IMR-90 (cell line): Measurements from ENCODE around the gene ACADL. TPM values are rescaled to one million over a fixed set of nuclear protein-coding genes. Genes with fewer than 3 reads are reported as not detected.

Experiments
- ATAC-seq: fragments of 200-7000 bp; cut with Tn5 transposase; 2 replicates; pipeline ENCODE4 v1.9.1; 2020; ENCODE audit warnings: low read depth, mild to moderate bottlenecking, moderate library complexity
- BruUV-seq: library from RNA; stranded (reverse); fragments of 400-500 nt; replicated peaks from 2 replicates; lab custom pipeline; 2021; lab: Mats Ljungman, UMichigan
- CTCF ChIA-PET: fragments of 300-600 bp; formaldehyde crosslinking; extraction: SDS; loops from one replicate; lab custom pipeline; 2021; ENCODE audit warnings: antibody characterized with exemption; lab: Yijun Ruan, JAX
- POLR2A ChIA-PET: fragments of 300-600 bp; sonication (Branson Sonifier 250); formaldehyde crosslinking; loops from one replicate; lab custom pipeline; 2022; ENCODE audit warnings: antibody characterized with exemption; ENCODE audit not compliant: unreplicated experiment; lab: Charles Lee
- DNase-seq: peaks from one replicate; pipeline ENCODE4 v3.0.0; 2013
- H2AFZ ChIP-seq: replicated peaks from 2 replicates; pipeline ENCODE3; 2013; ENCODE audit warnings: low read length, mild to moderate bottlenecking; ENCODE audit not compliant: poor library complexity
- H2AK5ac ChIP-seq: 2 replicates; pipeline ENCODE4 v1.6.1; 2013; ENCODE audit warnings: low read depth, low read length, inconsistent platforms
- H2AK9ac ChIP-seq: replicated peaks from 2 replicates; pipeline ENCODE3; 2013; ENCODE audit warnings: mild to moderate bottlenecking, low read depth, low read length, moderate library complexity; ENCODE audit not compliant: poor library complexity
- H2BK120ac ChIP-seq: 2 replicates; pipeline ENCODE4 v1.6.1; 2013; ENCODE audit warnings: low read depth, low read length, inconsistent platforms
- H2BK15ac ChIP-seq: 3 replicates; pipeline ENCODE4 v1.6.1; 2013; ENCODE audit warnings: low read depth, low read length, inconsistent platforms
- H2BK20ac ChIP-seq: 2 replicates; pipeline ENCODE4 v1.6.1; 2013; ENCODE audit warnings: low read depth, mild to moderate bottlenecking, inconsistent platforms, low read length, moderate library complexity
- H2BK5ac ChIP-seq: 2 replicates; pipeline ENCODE4 v1.6.1; 2013; ENCODE audit warnings: mild to moderate bottlenecking, low read depth, low read length, inconsistent platforms; ENCODE audit not compliant: poor library complexity, severe bottlenecking
- H3K14ac ChIP-seq: replicated peaks from 2 replicates; pipeline ENCODE4 v1.6.1; 2013; ENCODE audit warnings: low read depth, low read length, inconsistent platforms
- H3K18ac ChIP-seq: 2 replicates; pipeline ENCODE4 v1.6.1; 2013; ENCODE audit warnings: low read depth, low read length, control low read depth
- H3K23ac ChIP-seq: 2 replicates; pipeline ENCODE4 v1.6.1; 2013; ENCODE audit warnings: low read depth, low read length, inconsistent platforms
- H3K27ac ChIP-seq: 2 replicates; pipeline ENCODE4 v1.5.1; 2013; ENCODE audit warnings: mild to moderate bottlenecking, control low read depth, low read length; ENCODE audit not compliant: insufficient read depth
- H3K27me3 ChIP-seq: 2 replicates; pipeline ENCODE4 v1.6.1; 2013; ENCODE audit warnings: low read length; ENCODE audit not compliant: control insufficient read depth, insufficient read depth
- H3K36me3 ChIP-seq: 2 replicates; pipeline ENCODE4 v1.6.1; 2013; ENCODE audit warnings: low read length, mixed read lengths; ENCODE audit not compliant: control insufficient read depth, insufficient read depth
- H3K4ac ChIP-seq: 2 replicates; pipeline ENCODE4 v1.6.1; 2013; ENCODE audit warnings: low read depth, low read length, inconsistent platforms
- H3K4me1 ChIP-seq: 2 replicates; pipeline ENCODE4 v1.6.1; 2013; ENCODE audit warnings: low read length, mixed read lengths; ENCODE audit not compliant: control insufficient read depth, insufficient read depth
- H3K4me2 ChIP-seq: 2 replicates; pipeline ENCODE4 v1.6.1; 2013; ENCODE audit warnings: low read depth, mild to moderate bottlenecking, control low read depth, low read length, moderate library complexity
- H3K4me3 ChIP-seq: 2 replicates; pipeline ENCODE4 v1.5.1; 2013; ENCODE audit warnings: low read depth, mild to moderate bottlenecking, control low read depth, low read length, moderate library complexity; ENCODE audit not compliant: insufficient read depth
- H3K56ac ChIP-seq: 2 replicates; pipeline ENCODE4 v1.6.1; 2013; ENCODE audit warnings: low read length, inconsistent platforms; ENCODE audit not compliant: insufficient read depth; ENCODE audit errors: extremely low read depth
- H3K79me1 ChIP-seq, 2 experiments: 2 replicates each; pipeline ENCODE4 v1.6.1; 2013; ENCODE audit warnings: low read length in 2 of 2, inconsistent platforms in 1 of 2, low read depth in 1 of 2
- H3K9ac ChIP-seq: 2 replicates; pipeline ENCODE4 v1.6.1; 2013; ENCODE audit warnings: low read depth, low read length, control low read depth
- H3K9me1 ChIP-seq: 2 replicates; pipeline ENCODE4 v1.6.1; 2013; ENCODE audit warnings: low read length, inconsistent platforms; ENCODE audit not compliant: insufficient read depth
- H3K9me3 ChIP-seq: 2 replicates; pipeline ENCODE4 v1.6.1; 2013; ENCODE audit warnings: low read length; ENCODE audit not compliant: control insufficient read depth, insufficient read depth
- H4K20me1 ChIP-seq: 2 replicates; pipeline ENCODE4 v1.6.1; 2013; ENCODE audit warnings: low read length, inconsistent platforms; ENCODE audit not compliant: insufficient read depth
- H4K5ac ChIP-seq: 2 replicates; pipeline ENCODE4 v1.6.1; 2013; ENCODE audit warnings: mild to moderate bottlenecking, low read depth, low read length, control low read depth
- H4K8ac ChIP-seq, 2 experiments: 2 replicates each; pipeline ENCODE4 v1.6.1; 2013; ENCODE audit warnings: low read depth in 2 of 2, low read length in 2 of 2, control low read depth in 1 of 2, inconsistent platforms in 1 of 2
- H4K91ac ChIP-seq: 2 replicates; pipeline ENCODE4 v1.6.1; 2013; ENCODE audit warnings: low read depth, low read length, inconsistent platforms; ENCODE audit not compliant: insufficient read depth
- BHLHE40 ChIP-seq: fragments of 150-350 bp; IDR thresholded peaks from 2 replicates; pipeline ENCODE4 v1.6.1; 2016; ENCODE audit warnings: mild to moderate bottlenecking, low read depth, low read length
- CTCF ChIP-seq: conservative IDR thresholded peaks from 2 replicates; pipeline ENCODE4 v1.5.1; 2012; ENCODE audit warnings: mild to moderate bottlenecking, low read depth, low read length, improper control_type of control experiment
- ELK1 ChIP-seq: fragments of 150-350 bp; IDR thresholded peaks from 2 replicates; pipeline ENCODE4 v1.6.1; 2016; ENCODE audit warnings: low read depth, mild to moderate bottlenecking, low read length, moderate library complexity, borderline replicate concordance
- MAFK ChIP-seq: IDR thresholded peaks from 2 replicates; pipeline ENCODE4 v1.6.1; 2012; ENCODE audit warnings: low read depth, low read length, improper control_type of control experiment
- MAZ ChIP-seq: IDR thresholded peaks from 2 replicates; pipeline ENCODE4 v1.6.1; 2012; ENCODE audit warnings: low read depth, mild to moderate bottlenecking, low read length, improper control_type of control experiment, moderate library complexity, borderline replicate concordance
- USF2 ChIP-seq: fragments of 150-350 bp; IDR thresholded peaks from 2 replicates; pipeline ENCODE4 v1.6.1; 2017; ENCODE audit warnings: mild to moderate bottlenecking, antibody characterized with exemption, low read length, low read depth
- WGBS, 2 experiments: methylation state at CpG; one replicate each; pipeline versions ENCODE4 v1.1.5 to v1.1.7; 2013; ENCODE audit warnings: missing lambda C conversion rate in 2 of 2; ENCODE audit not compliant: insufficient read length in 1 of 2; ENCODE audit errors: extremely low coverage in 2 of 2; 5-methylcytosine and 5-hydroxymethylcytosine counted together
- dilution Hi-C: fragments of 300-500 bp; cut with HindIII; formaldehyde crosslinking; loops from one replicate; pipeline ENCODE4 v1.14.3; 2018; ENCODE audit warnings: low sequenced_read_pairs; ENCODE audit not compliant: unreplicated experiment
- in situ Hi-C: fragments of 300-500 bp; cut with MboI; formaldehyde crosslinking; loops from 3 replicates; pipeline ENCODE4 v1.14.3; 2019; ENCODE audit warnings: low sequenced_read_pairs, inconsistent platforms, mixed read lengths
- intact Hi-C: fragments of 100-400 bp; cut with micrococcal nuclease; formaldehyde crosslinking; loops from 2 replicates; pipeline ENCODE4 v1.10.0; 2022
- polyA plus RNA-seq, 3 experiments: library from polyadenylated mRNA; depleted of rRNA; stranded (reverse); fragments of >200 nt; gene quantifications; 2 replicates each; pipeline ENCODE4 v1.2.3, GENCODE V29; 2012; ENCODE audit warnings: low replicate concordance in 1 of 3
- total RNA-seq: library from RNA; depleted of rRNA; stranded (reverse); fragments of >200 nt; gene quantifications from 2 replicates; pipeline ENCODE4 v1.2.3, GENCODE V29; 2012

ACADL gene
- total and polyA plus RNA-seq, 2 of the 4 experiments (the other 2 are of a cell fraction), result not detected

GRCh38 chr2:210267698-210268097 is 42.5 kb upstream of the ACADL start:
- Histone ChIP-seq H3K14ac (no peak overlapping the region), H3K79me1 (no peaks in the 10 kb centered on the region), H3K9me3 (no peaks in the 10 kb centered on the region), H2BK15ac (no peak overlapping the region), H3K4me3 (no peak overlapping the region), H3K36me3 (no peaks in the 10 kb centered on the region), H3K4ac (no peak overlapping the region), H3K27ac (no peak overlapping the region), H3K9me1 (no peaks in the 10 kb centered on the region), H2AK9ac (no peak overlapping the region), H2AFZ (no peak overlapping the region), H4K8ac (no peak overlapping the region), H3K9ac (no peak overlapping the region), H4K5ac (no peak overlapping the region), H3K18ac (no peak overlapping the region), H3K4me1 (no peaks in the 10 kb centered on the region), H3K4me2 (no peak overlapping the region), H2BK5ac (no peak overlapping the region), H3K56ac (no peak overlapping the region), H2BK20ac (no peak overlapping the region), H2AK5ac (no peak overlapping the region), H3K27me3 (no peaks in the 10 kb centered on the region), H4K20me1 (no peaks in the 10 kb centered on the region), H3K23ac (no peak overlapping the region), H4K91ac (no peak overlapping the region), H2BK120ac (no peak overlapping the region)
- intact Hi-C loops (no loop called here), in situ Hi-C loops (no loop called here), dilution Hi-C loops (no loop called here)
- TF ChIP-seq USF2 (no peak), MAFK (no peak), ELK1 (no peak), CTCF (no peak), MAZ (no peak), BHLHE40 (no peak)
- BruUV-seq, result no TSS peak
- ATAC-seq (no peak), DNase-seq (no peak)
- ChIA-PET CTCF (interaction anchor here (0.6 kb wide), 1 partner anchor 261 kb away, joined by 3 read pairs; no protein-coding TSS in a partner anchor), POLR2A (no interaction called here)
- no CpG with 5 or more reads among the region's 1 CpG for WGBS, 2 experiments
